K562 (cell line): ENCODE measurements around the gene DNAJB13. TPM values are rescaled to one million over a fixed set of nuclear protein-coding genes. Genes with fewer than 3 reads are reported as not detected.

Experiments
- BHLHE40 ChIP-seq: IDR thresholded peaks from 2 replicates; pipeline ENCODE4 v1.6.1; 2011; ENCODE audit warnings: low read length, improper control_type of control experiment
- FIP1L1 ChIP-seq: fragments of 200-400 bp; formaldehyde crosslinking; IDR thresholded peaks from 2 replicates; pipeline ENCODE4 v1.6.1; 2018; ENCODE audit warnings: mild to moderate bottlenecking, low read depth, low read length; ENCODE audit not compliant: poor library complexity, severe bottlenecking
- MAZ ChIP-seq, 2 experiments: fragments of 450-650 bp in 1 of 2; sonication (generic) in 1 of 2; formaldehyde crosslinking; IDR thresholded peaks in 1 of 2; conservative IDR thresholded peaks in 1 of 2; 2 replicates each; pipeline versions ENCODE4 v1.4.0 to v1.5.0; 2020; ENCODE audit warnings: mild to moderate bottlenecking in 1 of 2, missing genetic modification reagents in 1 of 2
- PCBP2 ChIP-seq: fragments of 200-400 bp; formaldehyde crosslinking; IDR thresholded peaks from 2 replicates; pipeline ENCODE4 v1.6.1; 2018; ENCODE audit warnings: low read length, low read depth, mild to moderate bottlenecking, moderate library complexity; ENCODE audit not compliant: poor library complexity, severe bottlenecking
- SMC3 ChIP-seq: conservative IDR thresholded peaks from 2 replicates; pipeline ENCODE4 v1.6.1; 2011; ENCODE audit warnings: low read depth, low read length, improper control_type of control experiment; ENCODE audit not compliant: insufficient read depth
- ZNF586 ChIP-seq: fragments of 450-650 bp; formaldehyde crosslinking; conservative IDR thresholded peaks from 2 replicates; pipeline ENCODE4 v1.4.0; 2020; ENCODE audit warnings: mild to moderate bottlenecking, moderate library complexity
- polyA plus RNA-seq, 8 experiments: library from polyadenylated mRNA; depleted of rRNA in 4 of 8; stranded (reverse) in 5 of 8; unstranded in 3 of 8; fragments of >200 nt; fragmentation: Nextera tagmentation in 2 of 8; fragmentation: Illumina TruSeq in 1 of 8; extraction: Ambion mirVana in 2 of 8; extraction: Trizol in 1 of 8; gene quantifications; 2 replicates each; pipeline versions ENCODE4 v1.2.1 to v1.2.3, GENCODE V29; 2011 to 2014; ENCODE audit warnings: inconsistent platforms in 1 of 8, missing spikeins in 1 of 8
- total RNA-seq, 7 experiments: library from RNA; depleted of rRNA in 6 of 7; stranded (reverse); fragments of >200 nt in 6 of 7; fragmentation: Illumina TruSeq in 2 of 7; extraction: Trizol in 2 of 7; gene quantifications; 2 replicates each; pipeline versions ENCODE4 v1.2.1 to v1.2.3, GENCODE V29; 2011 to 2021; ENCODE audit warnings: low replicate concordance in 1 of 7
- TF ChIP-seq, protein P1 (sequence below): sonication (generic); formaldehyde crosslinking; IDR thresholded peaks from 2 replicates; pipeline ENCODE4 v1.9.0; 2022; ENCODE audit warnings: mild to moderate bottlenecking, missing genetic modification reagents
- TF ChIP-seq, protein P2 (sequence below): sonication (generic); formaldehyde crosslinking; IDR thresholded peaks from 2 replicates; pipeline ENCODE4 v1.5.0; 2020; ENCODE audit warnings: missing genetic modification reagents
- TF ChIP-seq, protein P3 (sequence below): fragments of 450-650 bp; IDR thresholded peaks from 2 replicates; pipeline ENCODE4 v1.6.1; 2016; ENCODE audit warnings: mild to moderate bottlenecking, moderate library complexity
- TF ChIP-seq, protein P4 (sequence below), 2 experiments: fragments of 450-650 bp in 1 of 2; sonication (generic) in 1 of 2; formaldehyde crosslinking in 1 of 2; IDR thresholded peaks in 1 of 2; conservative IDR thresholded peaks in 1 of 2; 2 replicates each; pipeline versions ENCODE4 v1.6.1 to v1.8.1; 2016 to 2023; ENCODE audit warnings: mild to moderate bottlenecking in 2 of 2, moderate library complexity in 2 of 2, inconsistent platforms in 1 of 2, missing genetic modification reagents in 1 of 2
- TF ChIP-seq, protein P5 (sequence below): fragments of 250-450 bp; sonication (Bioruptor Pico); IDR thresholded peaks from 2 replicates; pipeline ENCODE4 v1.8.0; 2022; ENCODE audit warnings: moderate library complexity, mild to moderate bottlenecking, inconsistent platforms

DNAJB13 gene
- total and polyA plus RNA-seq, 9 of the 15 experiments (the other 6 are each of a cell fraction or from before 2014, with no cell fraction given), result 0.14 TPM; not detected in 8

DNA sequence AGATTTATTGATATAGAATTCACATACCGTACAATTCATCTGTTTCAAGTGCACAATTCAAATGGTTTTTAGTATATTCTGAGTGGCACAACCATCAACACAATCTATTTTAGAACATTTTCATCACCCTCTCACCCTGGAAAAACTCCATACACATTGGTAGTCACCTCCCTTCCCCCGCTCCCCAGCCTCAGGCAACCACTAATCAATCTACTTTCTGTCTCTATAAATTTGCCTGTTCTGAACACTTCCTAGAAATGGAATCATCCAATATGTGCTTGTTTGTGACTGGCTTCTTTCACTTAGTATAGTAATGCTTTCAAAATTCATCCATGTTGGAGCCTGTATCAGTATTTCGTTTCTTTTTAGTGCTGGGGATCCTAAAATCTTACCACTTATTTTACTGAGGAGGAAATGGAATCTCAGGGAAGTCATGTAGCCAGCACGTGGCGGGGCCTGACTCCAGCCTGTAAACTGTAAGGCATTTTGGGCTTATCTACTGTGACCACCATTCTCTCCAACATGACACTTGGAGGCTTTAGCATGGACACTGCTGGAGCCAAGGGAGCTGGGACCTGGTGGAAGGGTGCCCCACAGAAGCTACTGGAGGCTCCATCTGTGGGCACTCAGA is 59.0 kb downstream of the DNAJB13 start (continued):
- TF ChIP-seq MAZ (CRISPR knock-in tag; conservative IDR thresholded peaks at IDR 0.05 in 1 of 2, IDR thresholded peaks at IDR 0.05 in 1 of 2), result 0 out of 4 replicates have a peak, but pooled peaks of 1 of the 2 experiments have one; percentile 3
- TF ChIP-seq, protein P1, sequence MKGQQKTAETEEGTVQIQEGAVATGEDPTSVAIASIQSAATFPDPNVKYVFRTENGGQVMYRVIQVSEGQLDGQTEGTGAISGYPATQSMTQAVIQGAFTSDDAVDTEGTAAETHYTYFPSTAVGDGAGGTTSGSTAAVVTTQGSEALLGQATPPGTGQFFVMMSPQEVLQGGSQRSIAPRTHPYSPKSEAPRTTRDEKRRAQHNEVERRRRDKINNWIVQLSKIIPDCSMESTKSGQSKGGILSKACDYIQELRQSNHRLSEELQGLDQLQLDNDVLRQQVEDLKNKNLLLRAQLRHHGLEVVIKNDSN (CRISPR knock-in tag), result no peak
- peak; percentile 74 for TF ChIP-seq BHLHE40
- TF ChIP-seq, protein P2, sequence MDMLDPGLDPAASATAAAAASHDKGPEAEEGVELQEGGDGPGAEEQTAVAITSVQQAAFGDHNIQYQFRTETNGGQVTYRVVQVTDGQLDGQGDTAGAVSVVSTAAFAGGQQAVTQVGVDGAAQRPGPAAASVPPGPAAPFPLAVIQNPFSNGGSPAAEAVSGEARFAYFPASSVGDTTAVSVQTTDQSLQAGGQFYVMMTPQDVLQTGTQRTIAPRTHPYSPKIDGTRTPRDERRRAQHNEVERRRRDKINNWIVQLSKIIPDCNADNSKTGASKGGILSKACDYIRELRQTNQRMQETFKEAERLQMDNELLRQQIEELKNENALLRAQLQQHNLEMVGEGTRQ (CRISPR knock-in tag), result no peak
- no peak for TF ChIP-seq ZNF586 (CRISPR knock-in tag)
- no peak for TF ChIP-seq PCBP2
- TF ChIP-seq, protein P3, sequence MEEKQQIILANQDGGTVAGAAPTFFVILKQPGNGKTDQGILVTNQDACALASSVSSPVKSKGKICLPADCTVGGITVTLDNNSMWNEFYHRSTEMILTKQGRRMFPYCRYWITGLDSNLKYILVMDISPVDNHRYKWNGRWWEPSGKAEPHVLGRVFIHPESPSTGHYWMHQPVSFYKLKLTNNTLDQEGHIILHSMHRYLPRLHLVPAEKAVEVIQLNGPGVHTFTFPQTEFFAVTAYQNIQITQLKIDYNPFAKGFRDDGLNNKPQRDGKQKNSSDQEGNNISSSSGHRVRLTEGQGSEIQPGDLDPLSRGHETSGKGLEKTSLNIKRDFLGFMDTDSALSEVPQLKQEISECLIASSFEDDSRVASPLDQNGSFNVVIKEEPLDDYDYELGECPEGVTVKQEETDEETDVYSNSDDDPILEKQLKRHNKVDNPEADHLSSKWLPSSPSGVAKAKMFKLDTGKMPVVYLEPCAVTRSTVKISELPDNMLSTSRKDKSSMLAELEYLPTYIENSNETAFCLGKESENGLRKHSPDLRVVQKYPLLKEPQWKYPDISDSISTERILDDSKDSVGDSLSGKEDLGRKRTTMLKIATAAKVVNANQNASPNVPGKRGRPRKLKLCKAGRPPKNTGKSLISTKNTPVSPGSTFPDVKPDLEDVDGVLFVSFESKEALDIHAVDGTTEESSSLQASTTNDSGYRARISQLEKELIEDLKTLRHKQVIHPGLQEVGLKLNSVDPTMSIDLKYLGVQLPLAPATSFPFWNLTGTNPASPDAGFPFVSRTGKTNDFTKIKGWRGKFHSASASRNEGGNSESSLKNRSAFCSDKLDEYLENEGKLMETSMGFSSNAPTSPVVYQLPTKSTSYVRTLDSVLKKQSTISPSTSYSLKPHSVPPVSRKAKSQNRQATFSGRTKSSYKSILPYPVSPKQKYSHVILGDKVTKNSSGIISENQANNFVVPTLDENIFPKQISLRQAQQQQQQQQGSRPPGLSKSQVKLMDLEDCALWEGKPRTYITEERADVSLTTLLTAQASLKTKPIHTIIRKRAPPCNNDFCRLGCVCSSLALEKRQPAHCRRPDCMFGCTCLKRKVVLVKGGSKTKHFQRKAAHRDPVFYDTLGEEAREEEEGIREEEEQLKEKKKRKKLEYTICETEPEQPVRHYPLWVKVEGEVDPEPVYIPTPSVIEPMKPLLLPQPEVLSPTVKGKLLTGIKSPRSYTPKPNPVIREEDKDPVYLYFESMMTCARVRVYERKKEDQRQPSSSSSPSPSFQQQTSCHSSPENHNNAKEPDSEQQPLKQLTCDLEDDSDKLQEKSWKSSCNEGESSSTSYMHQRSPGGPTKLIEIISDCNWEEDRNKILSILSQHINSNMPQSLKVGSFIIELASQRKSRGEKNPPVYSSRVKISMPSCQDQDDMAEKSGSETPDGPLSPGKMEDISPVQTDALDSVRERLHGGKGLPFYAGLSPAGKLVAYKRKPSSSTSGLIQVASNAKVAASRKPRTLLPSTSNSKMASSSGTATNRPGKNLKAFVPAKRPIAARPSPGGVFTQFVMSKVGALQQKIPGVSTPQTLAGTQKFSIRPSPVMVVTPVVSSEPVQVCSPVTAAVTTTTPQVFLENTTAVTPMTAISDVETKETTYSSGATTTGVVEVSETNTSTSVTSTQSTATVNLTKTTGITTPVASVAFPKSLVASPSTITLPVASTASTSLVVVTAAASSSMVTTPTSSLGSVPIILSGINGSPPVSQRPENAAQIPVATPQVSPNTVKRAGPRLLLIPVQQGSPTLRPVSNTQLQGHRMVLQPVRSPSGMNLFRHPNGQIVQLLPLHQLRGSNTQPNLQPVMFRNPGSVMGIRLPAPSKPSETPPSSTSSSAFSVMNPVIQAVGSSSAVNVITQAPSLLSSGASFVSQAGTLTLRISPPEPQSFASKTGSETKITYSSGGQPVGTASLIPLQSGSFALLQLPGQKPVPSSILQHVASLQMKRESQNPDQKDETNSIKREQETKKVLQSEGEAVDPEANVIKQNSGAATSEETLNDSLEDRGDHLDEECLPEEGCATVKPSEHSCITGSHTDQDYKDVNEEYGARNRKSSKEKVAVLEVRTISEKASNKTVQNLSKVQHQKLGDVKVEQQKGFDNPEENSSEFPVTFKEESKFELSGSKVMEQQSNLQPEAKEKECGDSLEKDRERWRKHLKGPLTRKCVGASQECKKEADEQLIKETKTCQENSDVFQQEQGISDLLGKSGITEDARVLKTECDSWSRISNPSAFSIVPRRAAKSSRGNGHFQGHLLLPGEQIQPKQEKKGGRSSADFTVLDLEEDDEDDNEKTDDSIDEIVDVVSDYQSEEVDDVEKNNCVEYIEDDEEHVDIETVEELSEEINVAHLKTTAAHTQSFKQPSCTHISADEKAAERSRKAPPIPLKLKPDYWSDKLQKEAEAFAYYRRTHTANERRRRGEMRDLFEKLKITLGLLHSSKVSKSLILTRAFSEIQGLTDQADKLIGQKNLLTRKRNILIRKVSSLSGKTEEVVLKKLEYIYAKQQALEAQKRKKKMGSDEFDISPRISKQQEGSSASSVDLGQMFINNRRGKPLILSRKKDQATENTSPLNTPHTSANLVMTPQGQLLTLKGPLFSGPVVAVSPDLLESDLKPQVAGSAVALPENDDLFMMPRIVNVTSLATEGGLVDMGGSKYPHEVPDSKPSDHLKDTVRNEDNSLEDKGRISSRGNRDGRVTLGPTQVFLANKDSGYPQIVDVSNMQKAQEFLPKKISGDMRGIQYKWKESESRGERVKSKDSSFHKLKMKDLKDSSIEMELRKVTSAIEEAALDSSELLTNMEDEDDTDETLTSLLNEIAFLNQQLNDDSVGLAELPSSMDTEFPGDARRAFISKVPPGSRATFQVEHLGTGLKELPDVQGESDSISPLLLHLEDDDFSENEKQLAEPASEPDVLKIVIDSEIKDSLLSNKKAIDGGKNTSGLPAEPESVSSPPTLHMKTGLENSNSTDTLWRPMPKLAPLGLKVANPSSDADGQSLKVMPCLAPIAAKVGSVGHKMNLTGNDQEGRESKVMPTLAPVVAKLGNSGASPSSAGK, result peak; percentile 88
- TF ChIP-seq, protein P4, sequence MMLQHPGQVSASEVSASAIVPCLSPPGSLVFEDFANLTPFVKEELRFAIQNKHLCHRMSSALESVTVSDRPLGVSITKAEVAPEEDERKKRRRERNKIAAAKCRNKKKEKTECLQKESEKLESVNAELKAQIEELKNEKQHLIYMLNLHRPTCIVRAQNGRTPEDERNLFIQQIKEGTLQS (IDR thresholded peaks at IDR 0.05), result no peak
- TF ChIP-seq, protein P4 (CRISPR knock-in tag; conservative IDR thresholded peaks at IDR 0.05), result no peak
- TF ChIP-seq, protein P5, sequence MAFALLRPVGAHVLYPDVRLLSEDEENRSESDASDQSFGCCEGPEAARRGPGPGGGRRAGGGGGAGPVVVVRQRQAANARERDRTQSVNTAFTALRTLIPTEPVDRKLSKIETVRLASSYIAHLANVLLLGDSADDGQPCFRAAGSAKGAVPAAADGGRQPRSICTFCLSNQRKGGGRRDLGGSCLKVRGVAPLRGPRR (CRISPR knock-in tag), result no peak
- no peak for TF ChIP-seq SMC3
- no peak for TF ChIP-seq FIP1L1
